K562 (cell line): Measurements from ENCODE around the gene KMT2D. TPM values are rescaled to one million over a fixed set of nuclear protein-coding genes. Genes with fewer than 3 reads are reported as not detected.
A peak's percentile ranks its signal among the peaks of the same experiment; 100 is the strongest.

Source experiments
- ARHGAP35 ChIP-seq: fragments of 450-650 bp; IDR thresholded peaks from 2 replicates; pipeline ENCODE4 v1.6.1; 2018; ENCODE audit not compliant: partially characterized antibody
- ARID1B ChIP-seq: fragments of 450-650 bp; IDR thresholded peaks from 2 replicates; pipeline ENCODE4 v1.6.1; 2016; ENCODE audit warnings: antibody characterized with exemption, mild to moderate bottlenecking, inconsistent platforms
- CBX5 ChIP-seq: IDR thresholded peaks from 2 replicates; pipeline ENCODE4 v1.6.1; 2014; ENCODE audit warnings: low read depth, borderline replicate concordance
- FOSL1 ChIP-seq: fragments of 200-800 bp; sonication (Bioruptor generic); conservative IDR thresholded peaks from 2 replicates; pipeline ENCODE4 v1.6.1; 2016; ENCODE audit warnings: missing genetic modification characterization, missing compliant biosample characterization
- KDM1A ChIP-seq, 2 experiments: fragments of 450-650 bp; IDR thresholded peaks; 2 replicates each; pipeline ENCODE4 v1.6.1; 2016; ENCODE audit warnings: mild to moderate bottlenecking in 2 of 2
- KDM2B ChIP-seq: fragments of 250-450 bp; sonication (Bioruptor Pico); IDR thresholded peaks from 2 replicates; pipeline ENCODE4 v1.8.0; 2021; ENCODE audit warnings: mild to moderate bottlenecking, moderate library complexity
- KLF1 ChIP-seq: fragments of 450-650 bp; IDR thresholded peaks from 2 replicates; pipeline ENCODE4 v1.6.1; 2016; ENCODE audit warnings: missing genetic modification characterization, missing compliant biosample characterization
- MECOM ChIP-seq: fragments of 250-450 bp; sonication (Bioruptor Pico); IDR thresholded peaks from 2 replicates; pipeline ENCODE4 v1.8.0; 2022; ENCODE audit warnings: inconsistent platforms
- PHF8 ChIP-seq: fragments of 200-600 bp; sonication (generic); IDR thresholded peaks from 2 replicates; pipeline ENCODE4 v1.6.1; 2012; ENCODE audit warnings: mixed run types, mild to moderate bottlenecking, inconsistent platforms, low read length, moderate library complexity, borderline replicate concordance
- POLR2B ChIP-seq: fragments of 450-650 bp; IDR thresholded peaks from 2 replicates; pipeline ENCODE4 v1.6.1; 2018; ENCODE audit warnings: low read depth; ENCODE audit not compliant: partially characterized antibody
- POLR2G ChIP-seq: fragments of 200-400 bp; formaldehyde crosslinking; IDR thresholded peaks from 2 replicates; pipeline ENCODE4 v1.6.1; 2017; ENCODE audit warnings: low read depth, mild to moderate bottlenecking, antibody characterized with exemption, low read length, moderate library complexity
- RCOR1 ChIP-seq, 2 experiments: IDR thresholded peaks; 2 replicates each; pipeline ENCODE4 v1.6.1; 2012; ENCODE audit warnings: low read depth in 2 of 2, low read length in 2 of 2, borderline replicate concordance in 1 of 2, improper control_type of control experiment in 1 of 2
- SETDB1 ChIP-seq: IDR thresholded peaks from one replicate; pipeline ENCODE4 v1.6.1; 2012; ENCODE audit warnings: low read length, control low read depth, inconsistent platforms
- TARDBP ChIP-seq: fragments of 450-650 bp; IDR thresholded peaks from 2 replicates; pipeline ENCODE4 v1.6.1; 2016
- ZNF12 ChIP-seq: sonication (generic); formaldehyde crosslinking; IDR thresholded peaks from 2 replicates; pipeline ENCODE4 v1.4.0; 2020; ENCODE audit warnings: mild to moderate bottlenecking, missing genetic modification reagents
- ZNF263 ChIP-seq: sonication (generic); formaldehyde crosslinking; IDR thresholded peaks from 2 replicates; pipeline ENCODE4 v1.8.0; 2022; ENCODE audit warnings: mild to moderate bottlenecking, missing genetic modification reagents, borderline replicate concordance
- ZNF316 ChIP-seq: fragments of 450-650 bp; IDR thresholded peaks from 2 replicates; pipeline ENCODE4 v1.6.1; 2016
- ZNF717 ChIP-seq: fragments of 250-450 bp; sonication (Bioruptor Pico); IDR thresholded peaks from 2 replicates; pipeline ENCODE4 v1.5.0; 2021
- polyA plus RNA-seq, 8 experiments: library from polyadenylated mRNA; depleted of rRNA in 4 of 8; stranded (reverse) in 5 of 8; unstranded in 3 of 8; fragments of >200 nt; fragmentation: Nextera tagmentation in 2 of 8; fragmentation: Illumina TruSeq in 1 of 8; extraction: Ambion mirVana in 2 of 8; extraction: Trizol in 1 of 8; gene quantifications; 2 replicates each; pipeline versions ENCODE4 v1.2.1 to v1.2.3, GENCODE V29; 2011 to 2014; ENCODE audit warnings: inconsistent platforms in 1 of 8, missing spikeins in 1 of 8
- total RNA-seq, 7 experiments: library from RNA; depleted of rRNA in 6 of 7; stranded (reverse); fragments of >200 nt in 6 of 7; fragmentation: Illumina TruSeq in 2 of 7; extraction: Trizol in 2 of 7; gene quantifications; 2 replicates each; pipeline versions ENCODE4 v1.2.1 to v1.2.3, GENCODE V29; 2011 to 2021; ENCODE audit warnings: low replicate concordance in 1 of 7
- TF ChIP-seq, protein P1 (sequence below), 2 experiments: fragments of 450-650 bp in 1 of 2; sonication (generic) in 1 of 2; formaldehyde crosslinking; conservative IDR thresholded peaks; 2 replicates each; pipeline versions ENCODE4 v1.4.0 to v1.8.1; 2020 to 2022; ENCODE audit warnings: mild to moderate bottlenecking in 1 of 2, missing genetic modification reagents in 1 of 2
- TF ChIP-seq, protein P2 (sequence below): fragments of 250-450 bp; sonication (Bioruptor Pico); IDR thresholded peaks from 2 replicates; pipeline ENCODE4 v1.4.0; 2020
- TF ChIP-seq, protein P3 (sequence below): fragments of 450-650 bp; formaldehyde crosslinking; IDR thresholded peaks from 2 replicates; pipeline ENCODE4 v1.4.0; 2020; ENCODE audit warnings: mild to moderate bottlenecking, moderate library complexity

KMT2D gene
- total and polyA plus RNA-seq, 9 of the 15 experiments (the other 6 are each of a cell fraction or from before 2014, with no cell fraction given): 0.22 to 93.7 (median 13.7) TPM

DNA sequence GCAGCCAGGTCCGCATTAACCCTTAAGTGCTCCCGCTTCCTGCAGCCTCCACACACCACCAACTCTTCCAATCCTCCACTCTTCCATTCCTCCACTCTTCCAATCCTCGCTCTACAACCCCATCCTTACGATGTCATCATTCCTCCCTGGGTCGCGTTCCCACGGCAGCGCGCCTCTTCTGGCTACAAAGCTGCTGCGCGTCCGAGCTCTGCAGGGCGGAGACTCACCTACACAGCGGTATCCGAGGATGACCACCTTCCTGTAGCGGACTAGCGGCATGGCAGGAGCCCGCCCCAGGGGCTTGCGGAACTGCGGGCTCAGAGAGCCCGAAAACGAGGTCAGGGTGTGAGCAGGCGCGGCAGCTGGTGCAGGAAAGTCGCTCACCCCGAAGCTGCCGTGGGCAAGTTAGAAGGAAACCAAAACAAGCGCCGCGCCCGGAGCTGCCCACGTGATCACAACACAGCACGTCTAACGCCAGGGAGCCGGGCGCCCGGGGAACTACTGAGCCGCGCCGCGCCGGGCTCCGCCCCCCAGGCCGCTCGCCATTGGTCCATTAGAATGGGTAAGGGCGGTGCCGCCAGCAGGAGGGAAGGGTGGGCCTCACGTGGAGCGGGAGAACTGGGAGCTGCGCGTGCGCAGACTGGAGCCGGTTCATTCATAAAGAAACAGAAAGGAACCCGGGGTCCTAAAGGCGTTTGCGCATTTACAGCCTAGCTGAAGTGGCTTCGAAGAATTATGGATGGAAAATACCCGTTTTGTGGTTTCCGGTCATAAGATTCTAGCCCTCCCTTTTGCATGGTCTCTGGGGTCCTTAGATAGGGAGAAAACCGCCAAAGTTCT lies 9.1 kb upstream of the KMT2D start, which contains the start of gene RHEBL1 (continued):
- TF ChIP-seq, protein P1, sequence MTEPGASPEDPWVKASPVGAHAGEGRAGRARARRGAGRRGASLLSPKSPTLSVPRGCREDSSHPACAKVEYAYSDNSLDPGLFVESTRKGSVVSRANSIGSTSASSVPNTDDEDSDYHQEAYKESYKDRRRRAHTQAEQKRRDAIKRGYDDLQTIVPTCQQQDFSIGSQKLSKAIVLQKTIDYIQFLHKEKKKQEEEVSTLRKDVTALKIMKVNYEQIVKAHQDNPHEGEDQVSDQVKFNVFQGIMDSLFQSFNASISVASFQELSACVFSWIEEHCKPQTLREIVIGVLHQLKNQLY (CRISPR knock-in tag; conservative IDR thresholded peaks at IDR 0.05): 0 out of 4 replicates have a peak, but pooled peaks of 1 of the 2 experiments have one; percentile 8
- TF ChIP-seq KDM1A (IDR thresholded peaks at IDR 0.05): peak; percentile 47 to 56; a peak in 2 of 4 replicates
- peak; percentile 42 for TF ChIP-seq SETDB1
- TF ChIP-seq ZNF717 (CRISPR knock-in tag): no peak
- peak; percentile 40; the same call in 1 of the 2 replicates for TF ChIP-seq ZNF12 (CRISPR knock-in tag)
- TF ChIP-seq ARID1B: peak; percentile 53
- TF ChIP-seq MECOM (CRISPR knock-in tag): no peak
- peak in 1 of 2 experiments; percentile 80; a peak in 3 of 4 replicates for TF ChIP-seq RCOR1 (IDR thresholded peaks at IDR 0.05; ENCODE audit: borderline replicate concordance in 1 of 2, low read depth in 2 of 2, low read length in 2 of 2)
- TF ChIP-seq, protein P2, sequence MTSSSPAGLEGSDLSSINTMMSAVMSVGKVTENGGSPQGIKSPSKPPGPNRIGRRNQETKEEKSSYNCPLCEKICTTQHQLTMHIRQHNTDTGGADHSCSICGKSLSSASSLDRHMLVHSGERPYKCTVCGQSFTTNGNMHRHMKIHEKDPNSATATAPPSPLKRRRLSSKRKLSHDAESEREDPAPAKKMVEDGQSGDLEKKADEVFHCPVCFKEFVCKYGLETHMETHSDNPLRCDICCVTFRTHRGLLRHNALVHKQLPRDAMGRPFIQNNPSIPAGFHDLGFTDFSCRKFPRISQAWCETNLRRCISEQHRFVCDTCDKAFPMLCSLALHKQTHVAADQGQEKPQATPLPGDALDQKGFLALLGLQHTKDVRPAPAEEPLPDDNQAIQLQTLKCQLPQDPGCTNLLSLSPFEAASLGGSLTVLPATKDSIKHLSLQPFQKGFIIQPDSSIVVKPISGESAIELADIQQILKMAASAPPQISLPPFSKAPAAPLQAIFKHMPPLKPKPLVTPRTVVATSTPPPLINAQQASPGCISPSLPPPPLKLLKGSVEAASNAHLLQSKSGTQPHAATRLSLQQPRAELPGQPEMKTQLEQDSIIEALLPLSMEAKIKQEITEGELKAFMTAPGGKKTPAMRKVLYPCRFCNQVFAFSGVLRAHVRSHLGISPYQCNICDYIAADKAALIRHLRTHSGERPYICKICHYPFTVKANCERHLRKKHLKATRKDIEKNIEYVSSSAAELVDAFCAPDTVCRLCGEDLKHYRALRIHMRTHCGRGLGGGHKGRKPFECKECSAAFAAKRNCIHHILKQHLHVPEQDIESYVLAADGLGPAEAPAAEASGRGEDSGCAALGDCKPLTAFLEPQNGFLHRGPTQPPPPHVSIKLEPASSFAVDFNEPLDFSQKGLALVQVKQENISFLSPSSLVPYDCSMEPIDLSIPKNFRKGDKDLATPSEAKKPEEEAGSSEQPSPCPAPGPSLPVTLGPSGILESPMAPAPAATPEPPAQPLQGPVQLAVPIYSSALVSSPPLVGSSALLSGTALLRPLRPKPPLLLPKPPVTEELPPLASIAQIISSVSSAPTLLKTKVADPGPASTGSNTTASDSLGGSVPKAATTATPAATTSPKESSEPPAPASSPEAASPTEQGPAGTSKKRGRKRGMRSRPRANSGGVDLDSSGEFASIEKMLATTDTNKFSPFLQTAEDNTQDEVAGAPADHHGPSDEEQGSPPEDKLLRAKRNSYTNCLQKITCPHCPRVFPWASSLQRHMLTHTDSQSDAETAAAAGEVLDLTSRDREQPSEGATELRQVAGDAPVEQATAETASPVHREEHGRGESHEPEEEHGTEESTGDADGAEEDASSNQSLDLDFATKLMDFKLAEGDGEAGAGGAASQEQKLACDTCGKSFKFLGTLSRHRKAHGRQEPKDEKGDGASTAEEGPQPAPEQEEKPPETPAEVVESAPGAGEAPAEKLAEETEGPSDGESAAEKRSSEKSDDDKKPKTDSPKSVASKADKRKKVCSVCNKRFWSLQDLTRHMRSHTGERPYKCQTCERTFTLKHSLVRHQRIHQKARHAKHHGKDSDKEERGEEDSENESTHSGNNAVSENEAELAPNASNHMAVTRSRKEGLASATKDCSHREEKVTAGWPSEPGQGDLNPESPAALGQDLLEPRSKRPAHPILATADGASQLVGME (CRISPR knock-in tag): peak; percentile 49; the same call in 1 of the 2 replicates
- TF ChIP-seq ZNF316: peak; percentile 14; the same call in 1 of the 2 replicates
- no peak for TF ChIP-seq KDM2B (CRISPR knock-in tag)
- TF ChIP-seq TARDBP: 0 out of 2 replicates have a peak, but pooled peaks have one; percentile 34
- no peak for TF ChIP-seq CBX5
- peak; percentile 72; the same call in 1 of the 2 replicates for TF ChIP-seq PHF8
- 0 out of 2 replicates have a peak, but pooled peaks have one; percentile 32 for TF ChIP-seq KLF1 (tag)
- peak; percentile 36 for TF ChIP-seq POLR2B
- TF ChIP-seq ARHGAP35: no peak
- TF ChIP-seq, protein P3, sequence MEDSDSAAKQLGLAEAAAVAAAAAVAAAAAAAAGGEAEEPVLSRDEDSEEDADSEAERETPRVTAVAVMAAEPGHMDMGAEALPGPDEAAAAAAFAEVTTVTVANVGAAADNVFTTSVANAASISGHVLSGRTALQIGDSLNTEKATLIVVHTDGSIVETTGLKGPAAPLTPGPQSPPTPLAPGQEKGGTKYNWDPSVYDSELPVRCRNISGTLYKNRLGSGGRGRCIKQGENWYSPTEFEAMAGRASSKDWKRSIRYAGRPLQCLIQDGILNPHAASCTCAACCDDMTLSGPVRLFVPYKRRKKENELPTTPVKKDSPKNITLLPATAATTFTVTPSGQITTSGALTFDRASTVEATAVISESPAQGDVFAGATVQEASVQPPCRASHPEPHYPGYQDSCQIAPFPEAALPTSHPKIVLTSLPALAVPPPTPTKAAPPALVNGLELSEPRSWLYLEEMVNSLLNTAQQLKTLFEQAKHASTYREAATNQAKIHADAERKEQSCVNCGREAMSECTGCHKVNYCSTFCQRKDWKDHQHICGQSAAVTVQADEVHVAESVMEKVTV (CRISPR knock-in tag): no peak
- TF ChIP-seq FOSL1 (tag): 0 out of 2 replicates have a peak, but pooled peaks have one; percentile 11
- no peak for TF ChIP-seq ZNF263 (CRISPR knock-in tag)
- TF ChIP-seq POLR2G: peak; percentile 93
